ENCODE data around the gene ARFGAP1.

GRCh38 chr20:63241272-63241671 lies 31.3 kb upstream of the ARFGAP1 start:
- TF ChIP-seq CTCF (IDR thresholded peaks at IDR 0.05; ENCODE audit: low read depth, low read length) (no peak), EZH2phosphoT487 (IDR thresholded peaks at IDR 0.05; ENCODE audit: low read depth) (no peak)
